Measurements from ENCODE around the gene EPDR1.

EPDR1 gene

GRCh38 chr7:37908221-37908788 lies 12.1 kb upstream of the EPDR1 start:
- no peak for TF ChIP-seq ZFX (IDR thresholded peaks at IDR 0.05; ENCODE audit: borderline replicate concordance)
- no peak for TF ChIP-seq CTCF (IDR thresholded peaks at IDR 0.05)
- no peak overlapping the region for H3K27ac ChIP-seq

- H3K27ac ChIP-seq: no peak overlapping the region
- no peak for TF ChIP-seq CTCF (IDR thresholded peaks at IDR 0.05)
- TF ChIP-seq ZFX (IDR thresholded peaks at IDR 0.05; ENCODE audit: borderline replicate concordance): no peak
These were observed 7.7 kb upstream of the EPDR1 start for GRCh38 chr7:37912756-37913155.

- TF ChIP-seq ZFX (IDR thresholded peaks at IDR 0.05; ENCODE audit: borderline replicate concordance) (no peak), CTCF (IDR thresholded peaks at IDR 0.05) (no peak)
- no peak overlapping the region for H3K27ac ChIP-seq
These were observed 5.0 kb upstream of the EPDR1 start for GRCh38 chr7:37915438-37915837.

GRCh38 chr7:37916017-37916672 lies 4.3 kb upstream of the EPDR1 start:
- H3K27ac ChIP-seq: no peak overlapping the region
- TF ChIP-seq CTCF (IDR thresholded peaks at IDR 0.05) (no peak), ZFX (IDR thresholded peaks at IDR 0.05; ENCODE audit: borderline replicate concordance) (no peak)

GRCh38 chr7:37916673-37917660 lies 3.5 kb upstream of the EPDR1 start, which contains the start of gene SFRP4:
SFRP4 (minus strand) TSS chr7:37916817; CDS start chr7:37916537, 280 bp downstream.
- TF ChIP-seq CTCF (IDR thresholded peaks at IDR 0.05): peak; percentile 94
- no peak for TF ChIP-seq ZFX (IDR thresholded peaks at IDR 0.05; ENCODE audit: borderline replicate concordance)
- no peak within 1 kb of the TSS for H3K27ac ChIP-seq

- no peak overlapping the region for H3K27ac ChIP-seq
- TF ChIP-seq CTCF (IDR thresholded peaks at IDR 0.05) (peak; percentile 37), ZFX (IDR thresholded peaks at IDR 0.05; ENCODE audit: borderline replicate concordance) (no peak)
These were observed 1.9 kb upstream of the EPDR1 start for GRCh38 chr7:37918526-37918925.

Data from 22Rv1 (cell line).